ENCODE data around the gene GRP. TPM values are rescaled to one million over a fixed set of nuclear protein-coding genes. Genes with fewer than 3 reads are reported as not detected.

GRP gene
- polyA plus RNA-seq (2013, experiment 1 of 2): 1.4 TPM
- not detected for polyA plus RNA-seq (2013, experiment 2 of 2)

GRCh38 chr18:59219672-59220163 is at the start of gene GRP:
GRP (plus strand) TSS chr18:59220158; CDS start chr18:59220266, 108 bp downstream.
- no peaks in the 10 kb centered on the region for H3K9me3 ChIP-seq (ENCODE audit: control insufficient read depth, low read length)
- WGBS, 2 experiments (ENCODE audit: insufficient coverage in 2 of 2): 0 to 3% methylated on average over 11 to 21 of the region's 29 CpGs
- no peak within 1 kb of the TSS for H3K27ac ChIP-seq (ENCODE audit: low read depth, low read length, severe bottlenecking)
- H3K4me3 ChIP-seq (ENCODE audit: extremely low read depth, insufficient read depth, low read length, poor library complexity, severe bottlenecking): peak within 1 kb of the TSS; percentile 23
- H3K36me3 ChIP-seq (ENCODE audit: control insufficient read depth, insufficient read depth, low read length): no peaks in the 10 kb centered on the region
- peaks cover 6% of the 10 kb centered on the region for H3K4me1 ChIP-seq (ENCODE audit: control insufficient read depth, insufficient read depth, low read length, poor library complexity, severe bottlenecking)

GRCh38 chr18:59172664-59173249 is 47.2 kb upstream of the GRP start:
- Histone ChIP-seq H3K4me3 (ENCODE audit: extremely low read depth, insufficient read depth, low read length, poor library complexity, severe bottlenecking) (no peak overlapping the region), H3K36me3 (ENCODE audit: control insufficient read depth, insufficient read depth, low read length) (no peaks in the 10 kb centered on the region)
- 100% methylated on average over 1 of the region's 2 CpGs; no CpG with 5 or more reads in 1 of the 2 experiments for WGBS, 2 experiments (ENCODE audit: insufficient coverage in 2 of 2)

GRCh38 chr18:59177485-59177884 is 42.5 kb upstream of the GRP start:
- no peak overlapping the region for H3K27ac ChIP-seq (ENCODE audit: low read depth, low read length, severe bottlenecking)
- WGBS, 2 experiments (ENCODE audit: insufficient coverage in 2 of 2): 80 to 92% methylated on average over 1 to 2 of the region's 4 CpGs

More at GRCh38 chr18:59172664-59173249, 47.2 kb upstream of the GRP start:
- H3K4me1 ChIP-seq (ENCODE audit: control insufficient read depth, insufficient read depth, low read length, poor library complexity, severe bottlenecking): no peaks in the 10 kb centered on the region
- H3K27ac ChIP-seq (ENCODE audit: low read depth, low read length, severe bottlenecking): no peak overlapping the region
- peaks cover 12% of the 10 kb centered on the region for H3K9me3 ChIP-seq (ENCODE audit: control insufficient read depth, low read length)

GRCh38 chr18:59180150-59180845 is 39.7 kb upstream of the GRP start:
- Histone ChIP-seq H3K9me3 (ENCODE audit: control insufficient read depth, low read length) (no peaks in the 10 kb centered on the region), H3K36me3 (ENCODE audit: control insufficient read depth, insufficient read depth, low read length) (no peaks in the 10 kb centered on the region), H3K4me1 (ENCODE audit: control insufficient read depth, insufficient read depth, low read length, poor library complexity, severe bottlenecking) (no peaks in the 10 kb centered on the region), H3K27ac (ENCODE audit: low read depth, low read length, severe bottlenecking) (no peak overlapping the region), H3K4me3 (ENCODE audit: extremely low read depth, insufficient read depth, low read length, poor library complexity, severe bottlenecking) (no peak overlapping the region)
- 83 to 88% methylated on average over 3 to 8 of the region's 9 CpGs for WGBS, 2 experiments (ENCODE audit: insufficient coverage in 2 of 2)

More at GRCh38 chr18:59177485-59177884, 42.5 kb upstream of the GRP start:
- no peaks in the 10 kb centered on the region for H3K36me3 ChIP-seq (ENCODE audit: control insufficient read depth, insufficient read depth, low read length)
- H3K4me3 ChIP-seq (ENCODE audit: extremely low read depth, insufficient read depth, low read length, poor library complexity, severe bottlenecking): no peak overlapping the region
- peaks cover 9% of the 10 kb centered on the region for H3K9me3 ChIP-seq (ENCODE audit: control insufficient read depth, low read length)
- no peaks in the 10 kb centered on the region for H3K4me1 ChIP-seq (ENCODE audit: control insufficient read depth, insufficient read depth, low read length, poor library complexity, severe bottlenecking)

GRCh38 chr18:59182673-59183072 is 37.3 kb upstream of the GRP start:
- H3K4me3 ChIP-seq (ENCODE audit: extremely low read depth, insufficient read depth, low read length, poor library complexity, severe bottlenecking): no peak overlapping the region
- 100% methylated on average over 1 of the region's 1 CpG; no CpG with 5 or more reads in 1 of the 2 experiments for WGBS, 2 experiments (ENCODE audit: insufficient coverage in 2 of 2)
- H3K9me3 ChIP-seq (ENCODE audit: control insufficient read depth, low read length): no peaks in the 10 kb centered on the region
- no peaks in the 10 kb centered on the region for H3K36me3 ChIP-seq (ENCODE audit: control insufficient read depth, insufficient read depth, low read length)
- no peaks in the 10 kb centered on the region for H3K4me1 ChIP-seq (ENCODE audit: control insufficient read depth, insufficient read depth, low read length, poor library complexity, severe bottlenecking)
- no peak overlapping the region for H3K27ac ChIP-seq (ENCODE audit: low read depth, low read length, severe bottlenecking)

- Histone ChIP-seq H3K27ac (ENCODE audit: low read depth, low read length, severe bottlenecking) (no peak overlapping the region), H3K36me3 (ENCODE audit: control insufficient read depth, insufficient read depth, low read length) (no peaks in the 10 kb centered on the region), H3K4me3 (ENCODE audit: extremely low read depth, insufficient read depth, low read length, poor library complexity, severe bottlenecking) (no peak overlapping the region), H3K9me3 (ENCODE audit: control insufficient read depth, low read length) (no peaks in the 10 kb centered on the region), H3K4me1 (ENCODE audit: control insufficient read depth, insufficient read depth, low read length, poor library complexity, severe bottlenecking) (no peaks in the 10 kb centered on the region)
- WGBS, 2 experiments (ENCODE audit: insufficient coverage in 2 of 2): 64 to 100% methylated on average over 1 to 2 of the region's 2 CpGs
These were observed 30.9 kb upstream of the GRP start for GRCh38 chr18:59189008-59189407.

- Histone ChIP-seq H3K27ac (ENCODE audit: low read depth, low read length, severe bottlenecking) (no peak overlapping the region), H3K36me3 (ENCODE audit: control insufficient read depth, insufficient read depth, low read length) (no peaks in the 10 kb centered on the region), H3K4me1 (ENCODE audit: control insufficient read depth, insufficient read depth, low read length, poor library complexity, severe bottlenecking) (no peaks in the 10 kb centered on the region), H3K4me3 (ENCODE audit: extremely low read depth, insufficient read depth, low read length, poor library complexity, severe bottlenecking) (no peak overlapping the region), H3K9me3 (ENCODE audit: control insufficient read depth, low read length) (no peaks in the 10 kb centered on the region)
- WGBS, 2 experiments (ENCODE audit: insufficient coverage in 2 of 2): 100% methylated on average over 1 of the region's 1 CpG; no CpG with 5 or more reads in 1 of the 2 experiments
These were observed 30.2 kb upstream of the GRP start for GRCh38 chr18:59189746-59190145.

- no peaks in the 10 kb centered on the region for H3K36me3 ChIP-seq (ENCODE audit: control insufficient read depth, insufficient read depth, low read length)
- no peak overlapping the region for H3K4me3 ChIP-seq (ENCODE audit: extremely low read depth, insufficient read depth, low read length, poor library complexity, severe bottlenecking)
- WGBS, 2 experiments (ENCODE audit: insufficient coverage in 2 of 2): 78 to 87% methylated on average over 2 to 3 of the region's 4 CpGs
- no peaks in the 10 kb centered on the region for H3K9me3 ChIP-seq (ENCODE audit: control insufficient read depth, low read length)
- no peaks in the 10 kb centered on the region for H3K4me1 ChIP-seq (ENCODE audit: control insufficient read depth, insufficient read depth, low read length, poor library complexity, severe bottlenecking)
- no peak overlapping the region for H3K27ac ChIP-seq (ENCODE audit: low read depth, low read length, severe bottlenecking)
These were observed 23.7 kb upstream of the GRP start for GRCh38 chr18:59196161-59196725.

- Histone ChIP-seq H3K4me3 (ENCODE audit: extremely low read depth, insufficient read depth, low read length, poor library complexity, severe bottlenecking) (no peak overlapping the region), H3K36me3 (ENCODE audit: control insufficient read depth, insufficient read depth, low read length) (no peaks in the 10 kb centered on the region), H3K4me1 (ENCODE audit: control insufficient read depth, insufficient read depth, low read length, poor library complexity, severe bottlenecking) (no peaks in the 10 kb centered on the region), H3K9me3 (ENCODE audit: control insufficient read depth, low read length) (no peaks in the 10 kb centered on the region), H3K27ac (ENCODE audit: low read depth, low read length, severe bottlenecking) (no peak overlapping the region)
- 70 to 76% methylated on average over 2 of the region's 2 CpGs for WGBS, 2 experiments (ENCODE audit: insufficient coverage in 2 of 2)
These were observed 22.3 kb upstream of the GRP start for GRCh38 chr18:59197636-59198035.

GRCh38 chr18:59198215-59198614 is 21.7 kb upstream of the GRP start:
- 96 to 100% methylated on average over 4 of the region's 6 CpGs for WGBS, 2 experiments (ENCODE audit: insufficient coverage in 2 of 2)
- Histone ChIP-seq H3K36me3 (ENCODE audit: control insufficient read depth, insufficient read depth, low read length) (no peaks in the 10 kb centered on the region), H3K4me1 (ENCODE audit: control insufficient read depth, insufficient read depth, low read length, poor library complexity, severe bottlenecking) (no peaks in the 10 kb centered on the region), H3K27ac (ENCODE audit: low read depth, low read length, severe bottlenecking) (no peak overlapping the region), H3K4me3 (ENCODE audit: extremely low read depth, insufficient read depth, low read length, poor library complexity, severe bottlenecking) (no peak overlapping the region), H3K9me3 (ENCODE audit: control insufficient read depth, low read length) (no peaks in the 10 kb centered on the region)
